Lower leg skin (tissue), 4 donors: ENCODE measurements around the gene BACE1-AS. TPM values are rescaled to one million over a fixed set of nuclear protein-coding genes. Genes with fewer than 3 reads are reported as not detected.

Experiments
- DNase-seq, 2 donors: peaks; one replicate each; pipeline ENCODE4 v3.0.0-alpha.2; 2019; ENCODE audit warnings: low spot score in 2 of 2
- H3K4me3 ChIP-seq: fragments of 200-600 bp; sonication (generic); 2 replicates; pipeline ENCODE4 v1.5.1; 2017; ENCODE audit warnings: mild to moderate bottlenecking, low read depth; ENCODE audit not compliant: poor library complexity, severe bottlenecking
- POLR2A ChIP-seq, 2 donors: fragments of 450-650 bp; IDR thresholded peaks; one replicate each; pipeline ENCODE4 v1.6.1; 2016 to 2017; ENCODE audit warnings: antibody characterized with exemption in 2 of 2, mild to moderate bottlenecking in 1 of 2, moderate library complexity in 1 of 2
- WGBS, 2 donors: methylation state at CpG; one replicate each; pipeline ENCODE4 v1.1.5; 2018; 5-methylcytosine and 5-hydroxymethylcytosine counted together
- intact Hi-C: fragments of 100-400 bp; cut with DNase I; formaldehyde crosslinking; loops from one replicate; pipeline ENCODE4 v1.15.0; 2023; ENCODE audit warnings: low total_unique reads
- total RNA-seq, 4 donors: library from RNA; depleted of rRNA; stranded (reverse); fragments of >200 nt; gene quantifications; one replicate each; pipeline ENCODE4 v1.1.0, GENCODE V29; 2016
- TF ChIP-seq, protein P1 (sequence below), 3 donors: fragments of 450-650 bp; IDR thresholded peaks; one replicate each; pipeline ENCODE4 v1.5.1; 2016; ENCODE audit warnings: antibody characterized with exemption in 3 of 3, mild to moderate bottlenecking in 3 of 3, moderate library complexity in 2 of 3

BACE1-AS gene
- total RNA-seq, 4 donors from 2014 or later = 2.7 to 5.8 (median 4.2) TPM

GRCh38 chr11:117300773-117301172 is 9.6 kb downstream of the BACE1-AS start:
- no peak for DNase-seq

DNA sequence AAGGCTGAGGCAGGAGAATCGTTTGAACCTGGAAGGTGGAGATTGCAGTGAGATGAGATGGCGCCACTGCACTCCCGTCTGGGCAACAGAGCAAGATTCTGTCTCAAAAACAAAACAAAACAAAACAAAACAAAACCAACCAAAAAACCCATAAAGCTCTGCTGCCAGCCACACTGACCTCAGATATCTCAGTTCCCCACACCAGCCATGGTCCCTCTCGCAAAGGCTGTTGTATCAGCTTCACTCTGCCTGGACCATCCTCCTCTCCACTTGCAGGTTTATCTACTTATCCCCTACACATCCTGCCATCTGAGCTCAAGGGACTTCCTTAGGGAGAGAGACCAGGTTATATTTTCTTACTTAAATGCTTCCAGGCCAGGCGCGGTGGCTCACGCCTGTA is 11.1 kb downstream of the BACE1-AS start:
- H3K4me3 ChIP-seq = no peak overlapping the region
- 82 to 94% methylated on average over 7 of the region's 7 CpGs for WGBS, 2 donors
- no peak for TF ChIP-seq POLR2A (IDR thresholded peaks at IDR 0.05)
- TF ChIP-seq, protein P1, sequence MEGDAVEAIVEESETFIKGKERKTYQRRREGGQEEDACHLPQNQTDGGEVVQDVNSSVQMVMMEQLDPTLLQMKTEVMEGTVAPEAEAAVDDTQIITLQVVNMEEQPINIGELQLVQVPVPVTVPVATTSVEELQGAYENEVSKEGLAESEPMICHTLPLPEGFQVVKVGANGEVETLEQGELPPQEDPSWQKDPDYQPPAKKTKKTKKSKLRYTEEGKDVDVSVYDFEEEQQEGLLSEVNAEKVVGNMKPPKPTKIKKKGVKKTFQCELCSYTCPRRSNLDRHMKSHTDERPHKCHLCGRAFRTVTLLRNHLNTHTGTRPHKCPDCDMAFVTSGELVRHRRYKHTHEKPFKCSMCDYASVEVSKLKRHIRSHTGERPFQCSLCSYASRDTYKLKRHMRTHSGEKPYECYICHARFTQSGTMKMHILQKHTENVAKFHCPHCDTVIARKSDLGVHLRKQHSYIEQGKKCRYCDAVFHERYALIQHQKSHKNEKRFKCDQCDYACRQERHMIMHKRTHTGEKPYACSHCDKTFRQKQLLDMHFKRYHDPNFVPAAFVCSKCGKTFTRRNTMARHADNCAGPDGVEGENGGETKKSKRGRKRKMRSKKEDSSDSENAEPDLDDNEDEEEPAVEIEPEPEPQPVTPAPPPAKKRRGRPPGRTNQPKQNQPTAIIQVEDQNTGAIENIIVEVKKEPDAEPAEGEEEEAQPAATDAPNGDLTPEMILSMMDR (IDR thresholded peaks at IDR 0.05) = no peak
- no peak for DNase-seq
- intact Hi-C loops = no loop called here

More at GRCh38 chr11:117300773-117301172, 9.6 kb downstream of the BACE1-AS start:
- no peak overlapping the region for H3K4me3 ChIP-seq
- no peak for TF ChIP-seq POLR2A (IDR thresholded peaks at IDR 0.05)
- TF ChIP-seq, protein P1 (IDR thresholded peaks at IDR 0.05) = no peak
- intact Hi-C loops = no loop called here
- 75 to 76% methylated on average over 5 of the region's 5 CpGs for WGBS, 2 donors

DNA sequence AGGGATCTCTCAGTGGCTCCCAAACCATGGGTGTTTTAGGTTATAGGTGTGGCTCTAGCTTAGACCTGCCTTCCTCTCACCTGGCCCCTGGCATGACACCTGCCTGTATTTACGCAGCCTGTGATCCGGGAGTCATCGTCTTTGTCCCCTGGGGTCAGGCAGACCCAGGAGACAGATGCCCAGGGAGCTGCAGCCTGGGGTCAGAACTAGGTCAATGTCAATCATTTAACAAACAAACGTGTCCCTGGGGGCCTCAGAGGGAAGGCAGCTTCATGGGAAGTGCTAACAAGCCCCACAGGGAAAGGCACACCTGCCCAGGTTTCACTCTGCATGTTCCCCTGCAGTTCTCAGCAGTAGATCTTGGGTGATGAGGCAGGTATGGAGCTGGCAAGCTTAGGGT is 12.0 kb downstream of the BACE1-AS start:
- intact Hi-C loops = no loop called here
- no peak for TF ChIP-seq POLR2A (IDR thresholded peaks at IDR 0.05)
- TF ChIP-seq, protein P1 (IDR thresholded peaks at IDR 0.05) = no peak
- no peak for DNase-seq
- WGBS, 2 donors = 70 to 79% methylated on average over 4 of the region's 4 CpGs
- no peak overlapping the region for H3K4me3 ChIP-seq

DNA sequence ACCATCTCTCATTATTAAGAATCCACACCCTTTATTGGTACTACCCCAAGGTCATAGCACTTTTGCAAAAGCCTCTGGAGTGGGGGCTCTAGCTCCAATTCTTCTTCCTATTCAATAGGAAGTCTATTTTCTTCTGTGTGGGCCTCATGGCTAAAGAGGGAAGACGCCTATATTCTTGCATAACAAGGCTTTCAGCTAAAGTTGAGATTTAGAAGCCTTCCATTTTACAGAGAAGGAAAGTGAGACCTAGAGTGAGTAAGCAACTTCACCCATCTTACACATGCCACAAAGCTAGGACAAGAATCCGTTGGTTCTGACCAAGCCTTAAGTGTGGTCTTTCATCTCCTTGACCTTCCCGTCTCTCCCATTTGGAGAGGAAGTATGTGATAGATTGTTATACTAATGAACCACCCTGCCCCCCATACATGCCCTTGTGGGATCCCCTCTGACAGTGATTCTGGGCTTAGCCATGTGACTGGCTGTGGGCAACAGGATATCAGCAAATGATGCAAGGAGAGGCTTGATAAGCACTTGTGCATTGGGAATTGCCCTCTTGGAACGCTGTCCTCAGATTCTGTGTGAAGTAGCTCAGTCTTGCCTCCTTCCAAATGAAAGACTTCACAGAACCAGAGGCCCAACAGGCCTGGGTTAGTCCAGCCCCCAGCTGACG is 12.6 kb downstream of the BACE1-AS start:
- intact Hi-C loops = no loop called here
- no peak for DNase-seq
- no peak overlapping the region for H3K4me3 ChIP-seq

DNA sequence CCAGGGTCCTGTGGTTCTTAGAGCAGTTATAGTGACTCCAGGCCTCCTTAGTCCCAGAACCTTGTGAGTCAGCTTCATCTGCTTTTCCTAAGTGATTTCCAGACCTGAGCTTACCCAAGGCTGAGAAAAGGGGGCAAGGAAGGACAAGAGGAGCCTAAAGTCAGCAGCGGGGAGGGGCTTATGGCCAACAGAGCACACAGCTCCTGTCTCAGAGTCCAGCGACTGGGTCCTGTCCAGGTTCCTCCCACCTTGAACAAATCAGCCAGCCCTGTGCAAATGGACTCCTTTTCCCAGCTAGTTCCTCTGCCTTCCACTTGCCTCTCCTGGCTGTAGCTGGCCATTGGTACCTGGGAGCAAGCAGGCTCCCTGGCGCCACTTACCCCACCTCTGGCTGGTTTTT is 14.0 kb downstream of the BACE1-AS start:
- no peak for DNase-seq
- H3K4me3 ChIP-seq = no peak overlapping the region
- no peak for TF ChIP-seq POLR2A (IDR thresholded peaks at IDR 0.05)
- TF ChIP-seq, protein P1 (IDR thresholded peaks at IDR 0.05) = no peak
- WGBS, 2 donors = 98 to 100% methylated on average over 3 of the region's 3 CpGs
- intact Hi-C loops = no loop called here

More for the DNA sequence above, 12.6 kb downstream of the BACE1-AS start:
- no peak for TF ChIP-seq POLR2A (IDR thresholded peaks at IDR 0.05)
- TF ChIP-seq, protein P1 (IDR thresholded peaks at IDR 0.05) = no peak
- WGBS, 2 donors = 91 to 92% methylated on average over 5 of the region's 5 CpGs

DNA sequence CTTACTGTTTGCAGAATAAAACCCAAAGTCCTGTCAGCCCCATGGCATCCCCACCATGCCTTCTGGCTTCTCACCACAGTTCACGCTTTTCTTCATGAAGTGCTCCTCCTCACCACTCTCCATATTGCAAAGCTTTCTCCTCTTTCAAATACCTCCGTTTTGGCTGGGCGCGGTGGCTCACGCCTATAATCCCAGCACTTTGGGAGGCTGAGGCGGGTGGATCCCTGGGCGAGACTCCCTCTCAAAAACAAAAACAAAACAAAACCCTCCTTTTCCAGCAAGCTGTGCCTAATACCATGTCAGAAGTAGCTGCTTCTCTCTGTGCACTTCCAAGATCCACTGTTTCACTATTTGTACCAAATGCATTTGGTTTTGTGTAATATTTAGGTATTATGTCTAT is 18.2 kb downstream of the BACE1-AS start:
- intact Hi-C loops = no loop called here

More for the DNA sequence above, 18.2 kb downstream of the BACE1-AS start:
- no peak for DNase-seq
- H3K4me3 ChIP-seq = no peak overlapping the region
- TF ChIP-seq POLR2A (IDR thresholded peaks at IDR 0.05) = no peak
- TF ChIP-seq, protein P1 (IDR thresholded peaks at IDR 0.05) = no peak
- 88 to 89% methylated on average over 7 of the region's 7 CpGs for WGBS, 2 donors
